Esophagus squamous epithelium (tissue), 4 donors: Measurements from ENCODE around the gene BCL2.

Experiments
- POLR2A ChIP-seq, 4 donors: fragments of 450-650 bp; IDR thresholded peaks; one replicate each; pipeline ENCODE4 v1.6.1; 2017; ENCODE audit warnings: antibody characterized with exemption in 4 of 4, mild to moderate bottlenecking in 4 of 4, moderate library complexity in 3 of 4
- TF ChIP-seq, protein P1 (sequence below), 6 experiments: fragments of 450-650 bp in 4 of 6; fragments of 200-600 bp in 2 of 6; sonication (generic) in 2 of 6; IDR thresholded peaks; one replicate each; pipeline ENCODE4 v1.5.1; 2016 to 2019; ENCODE audit warnings: antibody characterized with exemption in 6 of 6, mild to moderate bottlenecking in 4 of 6, moderate library complexity in 4 of 6

DNA sequence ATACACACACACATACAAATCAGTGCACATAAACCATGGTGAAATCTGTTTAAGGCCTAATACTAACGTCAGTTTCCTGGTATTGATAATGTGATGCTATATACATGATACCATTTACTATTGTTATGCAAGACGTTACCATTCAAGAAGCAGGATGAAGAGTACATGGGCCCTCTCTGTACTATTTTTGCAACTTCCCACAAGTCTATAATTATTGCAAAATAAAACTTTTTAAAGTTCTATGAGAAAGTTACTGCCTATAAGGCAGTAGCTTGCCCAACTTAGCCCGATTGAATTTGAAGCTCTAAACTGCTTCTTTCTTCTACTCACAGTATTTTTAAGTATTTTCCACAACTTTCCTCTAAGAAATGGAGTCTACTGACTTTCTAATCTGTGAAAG is 74.0 kb downstream of the BCL2 start:
- TF ChIP-seq, protein P1, sequence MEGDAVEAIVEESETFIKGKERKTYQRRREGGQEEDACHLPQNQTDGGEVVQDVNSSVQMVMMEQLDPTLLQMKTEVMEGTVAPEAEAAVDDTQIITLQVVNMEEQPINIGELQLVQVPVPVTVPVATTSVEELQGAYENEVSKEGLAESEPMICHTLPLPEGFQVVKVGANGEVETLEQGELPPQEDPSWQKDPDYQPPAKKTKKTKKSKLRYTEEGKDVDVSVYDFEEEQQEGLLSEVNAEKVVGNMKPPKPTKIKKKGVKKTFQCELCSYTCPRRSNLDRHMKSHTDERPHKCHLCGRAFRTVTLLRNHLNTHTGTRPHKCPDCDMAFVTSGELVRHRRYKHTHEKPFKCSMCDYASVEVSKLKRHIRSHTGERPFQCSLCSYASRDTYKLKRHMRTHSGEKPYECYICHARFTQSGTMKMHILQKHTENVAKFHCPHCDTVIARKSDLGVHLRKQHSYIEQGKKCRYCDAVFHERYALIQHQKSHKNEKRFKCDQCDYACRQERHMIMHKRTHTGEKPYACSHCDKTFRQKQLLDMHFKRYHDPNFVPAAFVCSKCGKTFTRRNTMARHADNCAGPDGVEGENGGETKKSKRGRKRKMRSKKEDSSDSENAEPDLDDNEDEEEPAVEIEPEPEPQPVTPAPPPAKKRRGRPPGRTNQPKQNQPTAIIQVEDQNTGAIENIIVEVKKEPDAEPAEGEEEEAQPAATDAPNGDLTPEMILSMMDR (IDR thresholded peaks at IDR 0.05) = no peak
- TF ChIP-seq POLR2A (IDR thresholded peaks at IDR 0.05) = no peak
